Transverse colon (tissue), 4 donors: Measurements from ENCODE around the gene SLC2A13.

ENCODE experiments used
- CTCF ChIP-seq, 5 experiments: fragments of 200-600 bp in 3 of 5; fragments of 450-650 bp in 2 of 5; sonication (generic) in 3 of 5; IDR thresholded peaks; 1 replicate in 2 of 5; 2 replicates in 3 of 5; pipeline ENCODE4 v1.5.1; 2016 to 2017; ENCODE audit warnings: antibody characterized with exemption in 5 of 5, inconsistent platforms in 3 of 5, mild to moderate bottlenecking in 2 of 5, moderate library complexity in 1 of 5
- POLR2A ChIP-seq: fragments of 450-650 bp; IDR thresholded peaks from one replicate; pipeline ENCODE4 v1.6.1; 2016; ENCODE audit warnings: antibody characterized with exemption, mild to moderate bottlenecking, moderate library complexity
- POLR2AphosphoS5 ChIP-seq, 3 donors: sonication (generic); formaldehyde crosslinking; IDR thresholded peaks; one replicate each; pipeline ENCODE4 v1.6.1; 2016; ENCODE audit warnings: antibody characterized with exemption in 3 of 3

GRCh38 chr12:40013847-40014246, 92.0 kb downstream of the SLC2A13 start:
- TF ChIP-seq POLR2AphosphoS5 (IDR thresholded peaks at IDR 0.05) (no peak), POLR2A (no peak), CTCF (IDR thresholded peaks at IDR 0.05) (no peak)
